Left ventricle myocardium inferior (tissue), 1 donor: ENCODE results near the gene STARD13. TPM values are rescaled to one million over a fixed set of nuclear protein-coding genes. Genes with fewer than 3 reads are reported as not detected.

Experiments used
- DNase-seq: peaks from one replicate; pipeline ENCODE4 v3.0.0-alpha.2; 2020
- H3K27ac ChIP-seq: fragments of 200-600 bp; replicated peaks from 2 replicates; pipeline ENCODE4 v1.8.0; 2021
- H3K27me3 ChIP-seq: fragments of 200-600 bp; 2 replicates; pipeline ENCODE4 v1.8.0; 2021; ENCODE audit warnings: low read depth
- H3K36me3 ChIP-seq: fragments of 200-600 bp; 2 replicates; pipeline ENCODE4 v1.8.0; 2021
- H3K4me1 ChIP-seq: fragments of 200-600 bp; 2 replicates; pipeline ENCODE4 v1.8.0; 2021
- H3K4me3 ChIP-seq: fragments of 200-600 bp; 2 replicates; pipeline ENCODE4 v1.8.0; 2021; ENCODE audit warnings: mild to moderate bottlenecking, moderate library complexity
- H3K9me3 ChIP-seq: fragments of 200-600 bp; replicated peaks from 2 replicates; pipeline ENCODE4 v1.8.0; 2021
- CTCF ChIP-seq: fragments of 200-600 bp; IDR thresholded peaks from 2 replicates; pipeline ENCODE4 v1.8.0; 2021; ENCODE audit warnings: antibody characterized with exemption, mild to moderate bottlenecking, borderline replicate concordance
- intact Hi-C: fragments of 100-400 bp; cut with micrococcal nuclease; formaldehyde crosslinking; loops from one replicate; pipeline ENCODE4 v1.11.0; 2022
- total RNA-seq: library from RNA; stranded (reverse); fragmentation: NEBNext Ultra II Directional; extraction: Animal tissue kit (Norgen Biotek cat#: 25700); gene quantifications from one replicate; pipeline ENCODE4 v1.2.1, GENCODE V29; 2021
- donor health status: DM: no; HTN: yes; CAD: no; lungs with severe emphysema.

Gene STARD13
- total RNA-seq, 1 donor from 2014 or later: 29.9 TPM

GRCh38 chr13:33101835-33102234 is 183.7 kb downstream of the STARD13 start:
- no peak overlapping the region for H3K27ac ChIP-seq
- H3K4me3 ChIP-seq: no peak overlapping the region
- no peak for DNase-seq
- H3K4me1 ChIP-seq: peaks cover 3% of the 10 kb centered on the region
- peaks cover 32% of the 10 kb centered on the region for H3K36me3 ChIP-seq
- no peaks in the 10 kb centered on the region for H3K27me3 ChIP-seq
- TF ChIP-seq CTCF: no peak
- intact Hi-C loops: no loop called here
- H3K9me3 ChIP-seq: peaks cover 14% of the 10 kb centered on the region

GRCh38 chr13:33100886-33101285 is 184.7 kb downstream of the STARD13 start:
- H3K9me3 ChIP-seq: peaks cover 14% of the 10 kb centered on the region
- TF ChIP-seq CTCF: no peak
- H3K27ac ChIP-seq: no peak overlapping the region
- H3K36me3 ChIP-seq: peaks cover 22% of the 10 kb centered on the region
- DNase-seq: no peak
- no peak overlapping the region for H3K4me3 ChIP-seq
- intact Hi-C loops: no loop called here
- no peaks in the 10 kb centered on the region for H3K4me1 ChIP-seq
- no peaks in the 10 kb centered on the region for H3K27me3 ChIP-seq

GRCh38 chr13:33099860-33100259 is 185.7 kb downstream of the STARD13 start:
- no peaks in the 10 kb centered on the region for H3K4me1 ChIP-seq
- DNase-seq: no peak
- no peak overlapping the region for H3K4me3 ChIP-seq
- no peak for TF ChIP-seq CTCF
- intact Hi-C loops: no loop called here
- H3K9me3 ChIP-seq: peaks cover 14% of the 10 kb centered on the region
- H3K36me3 ChIP-seq: peaks cover 12% of the 10 kb centered on the region
- no peaks in the 10 kb centered on the region for H3K27me3 ChIP-seq
- H3K27ac ChIP-seq: no peak overlapping the region

- H3K36me3 ChIP-seq: peaks cover 4% of the 10 kb centered on the region
- intact Hi-C loops: no loop called here
- H3K4me3 ChIP-seq: no peak overlapping the region
- H3K27ac ChIP-seq: no peak overlapping the region
- peaks cover 14% of the 10 kb centered on the region for H3K9me3 ChIP-seq
- no peak for TF ChIP-seq CTCF
- DNase-seq: no peak
- H3K27me3 ChIP-seq: no peaks in the 10 kb centered on the region
- peaks cover 9% of the 10 kb centered on the region for H3K4me1 ChIP-seq
These were observed 188.5 kb downstream of the STARD13 start for GRCh38 chr13:33096886-33097605.

GRCh38 chr13:33092073-33092987 is 193.2 kb downstream of the STARD13 start:
- intact Hi-C loops: no loop called here
- no peak overlapping the region for H3K4me3 ChIP-seq
- H3K4me1 ChIP-seq: peaks cover 20% of the 10 kb centered on the region
- TF ChIP-seq CTCF: no peak
- no peaks in the 10 kb centered on the region for H3K9me3 ChIP-seq
- no peaks in the 10 kb centered on the region for H3K36me3 ChIP-seq
- no peak for DNase-seq
- H3K27me3 ChIP-seq: no peaks in the 10 kb centered on the region
- H3K27ac ChIP-seq: peak overlapping the region; percentile 40
